ENCODE data around the gene SLC7A5.
A peak's percentile ranks its signal among the peaks of the same experiment; 100 is the strongest.

Gene SLC7A5

DNA sequence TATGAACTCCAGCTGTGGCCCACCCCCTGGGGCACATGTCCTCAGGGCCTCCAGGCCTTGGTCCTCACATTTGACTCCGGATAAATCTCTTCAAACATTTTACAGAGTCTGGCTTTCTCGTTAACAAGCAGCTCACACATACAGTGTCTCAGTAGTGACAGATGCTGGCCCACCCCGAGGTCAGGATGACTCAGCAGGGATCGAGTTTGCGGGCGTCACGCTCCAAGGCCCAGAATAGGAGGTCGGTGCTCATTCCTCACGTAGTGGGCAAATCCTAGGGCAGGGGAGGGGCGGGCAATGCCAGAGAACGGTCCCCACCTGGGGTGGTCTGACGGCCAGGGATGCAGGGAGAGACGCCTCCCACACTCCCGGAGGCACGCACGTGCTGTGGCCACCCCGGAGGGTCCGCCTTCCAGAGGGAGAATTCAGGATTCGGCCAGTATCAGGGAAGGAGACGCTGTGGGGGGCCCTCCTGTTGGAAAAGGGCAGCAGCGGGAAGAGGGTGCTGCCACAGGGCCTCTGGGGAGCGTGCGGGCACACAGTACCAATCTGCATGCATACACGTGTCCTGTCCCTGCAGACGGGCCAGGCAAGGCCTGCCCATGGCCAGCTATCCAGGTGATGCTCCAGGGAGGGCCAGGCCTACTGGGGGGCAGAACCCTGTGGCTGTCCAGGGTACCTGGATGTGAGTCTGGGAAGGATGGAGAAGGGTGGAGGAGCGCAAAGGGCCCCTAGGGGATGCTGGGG, 8.6 kb downstream of the SLC7A5 start:
- TF ChIP-seq EP300 (IDR thresholded peaks at IDR 0.05; ENCODE audit: borderline replicate concordance) (peak; percentile 95), CEBPB (IDR thresholded peaks at IDR 0.05) (no peak), ZBTB7A (IDR thresholded peaks at IDR 0.05; ENCODE audit: low read depth) (peak; percentile 58; the same call in 1 of the 2 replicates), CREB1 (IDR thresholded peaks at IDR 0.05; ENCODE audit: low read depth) (no peak), REST (IDR thresholded peaks at IDR 0.05; ENCODE audit: low read depth) (peak; percentile 58), RAD21 (IDR thresholded peaks at IDR 0.05; ENCODE audit: low read depth) (0 out of 2 replicates have a peak, but pooled peaks have one; percentile 5), NFIC (IDR thresholded peaks at IDR 0.05) (peak; percentile 51), FOXM1 (IDR thresholded peaks at IDR 0.05; ENCODE audit: borderline replicate concordance, low read depth) (peak; percentile 76), YY1 (IDR thresholded peaks at IDR 0.05; ENCODE audit: low read depth) (0 out of 2 replicates have a peak, but pooled peaks have one; percentile 7), EGR1 (IDR thresholded peaks at IDR 0.05) (0 out of 2 replicates have a peak, but pooled peaks have one; percentile 16), TAF1 (IDR thresholded peaks at IDR 0.05; ENCODE audit: low read depth) (no peak), TEAD4 (IDR thresholded peaks at IDR 0.05) (peak; percentile 81), TCF12 (IDR thresholded peaks at IDR 0.05; ENCODE audit: low read depth) (peak; percentile 95)
- TF ChIP-seq, protein P1, sequence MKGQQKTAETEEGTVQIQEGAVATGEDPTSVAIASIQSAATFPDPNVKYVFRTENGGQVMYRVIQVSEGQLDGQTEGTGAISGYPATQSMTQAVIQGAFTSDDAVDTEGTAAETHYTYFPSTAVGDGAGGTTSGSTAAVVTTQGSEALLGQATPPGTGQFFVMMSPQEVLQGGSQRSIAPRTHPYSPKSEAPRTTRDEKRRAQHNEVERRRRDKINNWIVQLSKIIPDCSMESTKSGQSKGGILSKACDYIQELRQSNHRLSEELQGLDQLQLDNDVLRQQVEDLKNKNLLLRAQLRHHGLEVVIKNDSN (IDR thresholded peaks at IDR 0.05), result peak; percentile 20; the same call in 1 of the 2 replicates
- TF ChIP-seq, protein P2, sequence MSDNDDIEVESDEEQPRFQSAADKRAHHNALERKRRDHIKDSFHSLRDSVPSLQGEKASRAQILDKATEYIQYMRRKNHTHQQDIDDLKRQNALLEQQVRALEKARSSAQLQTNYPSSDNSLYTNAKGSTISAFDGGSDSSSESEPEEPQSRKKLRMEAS (IDR thresholded peaks at IDR 0.05), result peak; percentile 87

DNA sequence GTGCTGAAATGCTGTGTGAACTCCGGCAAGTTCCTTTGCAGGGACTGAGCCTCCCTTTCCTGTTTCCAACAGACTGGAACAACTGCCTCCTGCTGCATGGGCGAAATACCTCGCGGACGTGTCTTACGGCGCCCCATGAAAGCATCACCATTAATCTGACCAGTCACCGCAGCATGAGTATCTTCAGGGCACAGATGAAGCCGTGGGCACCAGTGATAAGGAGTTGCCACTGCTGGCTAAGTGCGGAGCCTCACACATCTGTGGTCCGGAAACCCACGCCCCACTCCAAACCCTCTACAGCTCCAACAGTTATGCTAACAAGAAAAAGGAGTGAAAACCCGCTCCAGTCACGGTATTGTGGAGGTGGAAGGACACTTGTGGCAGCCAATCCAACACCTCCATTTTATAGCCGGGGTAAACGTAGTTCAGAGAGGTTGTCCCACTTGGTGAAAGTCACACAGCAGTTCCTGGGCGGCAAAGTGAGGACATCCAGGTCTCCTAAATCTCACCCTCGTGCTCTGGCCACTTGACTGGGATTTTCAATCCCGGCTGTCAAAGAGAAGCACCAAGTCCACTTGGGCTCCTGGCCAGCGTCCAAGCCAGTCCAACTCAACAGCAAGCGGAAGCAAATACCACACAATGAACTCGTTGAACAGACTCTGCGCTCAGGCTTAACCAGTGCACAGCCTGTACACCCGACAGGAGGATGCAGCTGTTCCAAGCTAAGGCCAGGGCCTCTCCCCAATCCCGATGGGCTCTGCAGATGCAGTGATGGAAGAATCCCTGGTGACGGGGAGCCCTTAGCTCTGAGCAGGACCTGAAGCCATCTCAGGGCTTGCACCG, 10.9 kb downstream of the SLC7A5 start:
- TF ChIP-seq NFIC (IDR thresholded peaks at IDR 0.05), result 0 out of 2 replicates have a peak, but pooled peaks have one; percentile 13

- no peak for TF ChIP-seq RAD21 (IDR thresholded peaks at IDR 0.05; ENCODE audit: low read depth)
- TF ChIP-seq, protein P2 (IDR thresholded peaks at IDR 0.05), result no peak
- TF ChIP-seq TAF1 (IDR thresholded peaks at IDR 0.05; ENCODE audit: low read depth), result no peak
- no peak for TF ChIP-seq CREB1 (IDR thresholded peaks at IDR 0.05; ENCODE audit: low read depth)
- no peak for TF ChIP-seq FOXM1 (IDR thresholded peaks at IDR 0.05; ENCODE audit: borderline replicate concordance, low read depth)
- no peak for TF ChIP-seq YY1 (IDR thresholded peaks at IDR 0.05; ENCODE audit: low read depth)
- TF ChIP-seq CEBPB (IDR thresholded peaks at IDR 0.05), result no peak
These were observed 12.5 kb downstream of the SLC7A5 start for GRCh38 chr16:87856791-87857228.

- TF ChIP-seq FOXM1 (IDR thresholded peaks at IDR 0.05; ENCODE audit: borderline replicate concordance, low read depth) (0 out of 2 replicates have a peak, but pooled peaks have one; percentile 9), TCF12 (IDR thresholded peaks at IDR 0.05; ENCODE audit: low read depth) (no peak), REST (IDR thresholded peaks at IDR 0.05; ENCODE audit: low read depth) (no peak)
- TF ChIP-seq, protein P2 (IDR thresholded peaks at IDR 0.05), result 0 out of 2 replicates have a peak, but pooled peaks have one; percentile 15
These were observed 13.2 kb downstream of the SLC7A5 start for GRCh38 chr16:87855852-87856715.
